ENCODE measurements around the gene LRRC74B. TPM values are rescaled to one million over a fixed set of nuclear protein-coding genes. Genes with fewer than 3 reads are reported as not detected.

LRRC74B gene
- total and polyA plus RNA-seq, 2 experiments from 2014 or later, result not detected

DNA sequence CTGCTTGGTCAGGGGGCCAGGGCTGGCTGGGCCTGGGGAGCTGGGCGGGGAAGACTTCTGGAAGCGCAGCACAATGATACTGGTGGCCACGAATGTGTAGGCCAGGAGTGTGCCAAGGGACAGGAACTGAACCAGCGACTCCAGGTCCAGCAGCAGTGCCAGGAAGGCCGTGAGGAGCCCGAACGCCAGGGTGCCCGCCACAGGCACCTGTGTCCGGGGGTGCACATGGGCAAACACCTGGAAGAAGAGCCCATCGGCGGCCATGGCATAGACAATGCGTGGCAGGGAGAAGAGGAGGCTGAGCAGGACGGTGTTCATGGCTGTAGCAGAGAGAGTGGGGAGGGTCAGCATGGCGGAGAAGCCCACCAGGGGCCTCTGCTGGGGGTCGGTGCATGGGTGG, 15.7 kb upstream of the LRRC74B start (continued):
- TF ChIP-seq, protein P1, sequence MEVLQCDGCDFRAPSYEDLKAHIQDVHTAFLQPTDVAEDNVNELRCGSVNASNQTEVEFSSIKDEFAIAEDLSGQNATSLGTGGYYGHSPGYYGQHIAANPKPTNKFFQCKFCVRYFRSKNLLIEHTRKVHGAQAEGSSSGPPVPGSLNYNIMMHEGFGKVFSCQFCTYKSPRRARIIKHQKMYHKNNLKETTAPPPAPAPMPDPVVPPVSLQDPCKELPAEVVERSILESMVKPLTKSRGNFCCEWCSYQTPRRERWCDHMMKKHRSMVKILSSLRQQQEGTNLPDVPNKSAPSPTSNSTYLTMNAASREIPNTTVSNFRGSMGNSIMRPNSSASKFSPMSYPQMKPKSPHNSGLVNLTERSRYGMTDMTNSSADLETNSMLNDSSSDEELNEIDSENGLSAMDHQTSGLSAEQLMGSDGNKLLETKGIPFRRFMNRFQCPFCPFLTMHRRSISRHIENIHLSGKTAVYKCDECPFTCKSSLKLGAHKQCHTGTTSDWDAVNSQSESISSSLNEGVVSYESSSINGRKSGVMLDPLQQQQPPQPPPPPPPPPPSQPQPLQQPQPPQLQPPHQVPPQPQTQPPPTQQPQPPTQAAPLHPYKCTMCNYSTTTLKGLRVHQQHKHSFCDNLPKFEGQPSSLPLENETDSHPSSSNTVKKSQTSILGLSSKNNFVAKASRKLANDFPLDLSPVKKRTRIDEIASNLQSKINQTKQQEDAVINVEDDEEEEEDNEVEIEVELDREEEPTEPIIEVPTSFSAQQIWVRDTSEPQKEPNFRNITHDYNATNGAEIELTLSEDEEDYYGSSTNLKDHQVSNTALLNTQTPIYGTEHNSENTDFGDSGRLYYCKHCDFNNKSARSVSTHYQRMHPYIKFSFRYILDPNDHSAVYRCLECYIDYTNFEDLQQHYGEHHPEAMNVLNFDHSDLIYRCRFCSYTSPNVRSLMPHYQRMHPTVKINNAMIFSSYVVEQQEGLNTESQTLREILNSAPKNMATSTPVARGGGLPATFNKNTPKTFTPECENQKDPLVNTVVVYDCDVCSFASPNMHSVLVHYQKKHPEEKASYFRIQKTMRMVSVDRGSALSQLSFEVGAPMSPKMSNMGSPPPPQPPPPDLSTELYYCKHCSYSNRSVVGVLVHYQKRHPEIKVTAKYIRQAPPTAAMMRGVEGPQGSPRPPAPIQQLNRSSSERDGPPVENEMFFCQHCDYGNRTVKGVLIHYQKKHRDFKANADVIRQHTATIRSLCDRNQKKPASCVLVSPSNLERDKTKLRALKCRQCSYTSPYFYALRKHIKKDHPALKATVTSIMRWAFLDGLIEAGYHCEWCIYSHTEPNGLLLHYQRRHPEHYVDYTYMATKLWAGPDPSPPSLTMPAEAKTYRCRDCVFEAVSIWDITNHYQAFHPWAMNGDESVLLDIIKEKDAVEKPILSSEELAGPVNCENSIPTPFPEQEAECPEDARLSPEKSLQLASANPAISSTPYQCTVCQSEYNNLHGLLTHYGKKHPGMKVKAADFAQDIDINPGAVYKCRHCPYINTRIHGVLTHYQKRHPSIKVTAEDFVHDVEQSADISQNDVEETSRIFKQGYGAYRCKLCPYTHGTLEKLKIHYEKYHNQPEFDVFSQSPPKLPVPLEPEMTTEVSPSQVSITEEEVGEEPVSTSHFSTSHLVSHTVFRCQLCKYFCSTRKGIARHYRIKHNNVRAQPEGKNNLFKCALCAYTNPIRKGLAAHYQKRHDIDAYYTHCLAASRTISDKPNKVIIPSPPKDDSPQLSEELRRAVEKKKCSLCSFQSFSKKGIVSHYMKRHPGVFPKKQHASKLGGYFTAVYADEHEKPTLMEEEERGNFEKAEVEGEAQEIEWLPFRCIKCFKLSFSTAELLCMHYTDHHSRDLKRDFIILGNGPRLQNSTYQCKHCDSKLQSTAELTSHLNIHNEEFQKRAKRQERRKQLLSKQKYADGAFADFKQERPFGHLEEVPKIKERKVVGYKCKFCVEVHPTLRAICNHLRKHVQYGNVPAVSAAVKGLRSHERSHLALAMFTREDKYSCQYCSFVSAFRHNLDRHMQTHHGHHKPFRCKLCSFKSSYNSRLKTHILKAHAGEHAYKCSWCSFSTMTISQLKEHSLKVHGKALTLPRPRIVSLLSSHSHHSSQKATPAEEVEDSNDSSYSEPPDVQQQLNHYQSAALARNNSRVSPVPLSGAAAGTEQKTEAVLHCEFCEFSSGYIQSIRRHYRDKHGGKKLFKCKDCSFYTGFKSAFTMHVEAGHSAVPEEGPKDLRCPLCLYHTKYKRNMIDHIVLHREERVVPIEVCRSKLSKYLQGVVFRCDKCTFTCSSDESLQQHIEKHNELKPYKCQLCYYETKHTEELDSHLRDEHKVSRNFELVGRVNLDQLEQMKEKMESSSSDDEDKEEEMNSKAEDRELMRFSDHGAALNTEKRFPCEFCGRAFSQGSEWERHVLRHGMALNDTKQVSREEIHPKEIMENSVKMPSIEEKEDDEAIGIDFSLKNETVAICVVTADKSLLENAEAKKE (CRISPR knock-in tag; IDR thresholded peaks at IDR 0.05), result no peak
- TF ChIP-seq, protein P2, sequence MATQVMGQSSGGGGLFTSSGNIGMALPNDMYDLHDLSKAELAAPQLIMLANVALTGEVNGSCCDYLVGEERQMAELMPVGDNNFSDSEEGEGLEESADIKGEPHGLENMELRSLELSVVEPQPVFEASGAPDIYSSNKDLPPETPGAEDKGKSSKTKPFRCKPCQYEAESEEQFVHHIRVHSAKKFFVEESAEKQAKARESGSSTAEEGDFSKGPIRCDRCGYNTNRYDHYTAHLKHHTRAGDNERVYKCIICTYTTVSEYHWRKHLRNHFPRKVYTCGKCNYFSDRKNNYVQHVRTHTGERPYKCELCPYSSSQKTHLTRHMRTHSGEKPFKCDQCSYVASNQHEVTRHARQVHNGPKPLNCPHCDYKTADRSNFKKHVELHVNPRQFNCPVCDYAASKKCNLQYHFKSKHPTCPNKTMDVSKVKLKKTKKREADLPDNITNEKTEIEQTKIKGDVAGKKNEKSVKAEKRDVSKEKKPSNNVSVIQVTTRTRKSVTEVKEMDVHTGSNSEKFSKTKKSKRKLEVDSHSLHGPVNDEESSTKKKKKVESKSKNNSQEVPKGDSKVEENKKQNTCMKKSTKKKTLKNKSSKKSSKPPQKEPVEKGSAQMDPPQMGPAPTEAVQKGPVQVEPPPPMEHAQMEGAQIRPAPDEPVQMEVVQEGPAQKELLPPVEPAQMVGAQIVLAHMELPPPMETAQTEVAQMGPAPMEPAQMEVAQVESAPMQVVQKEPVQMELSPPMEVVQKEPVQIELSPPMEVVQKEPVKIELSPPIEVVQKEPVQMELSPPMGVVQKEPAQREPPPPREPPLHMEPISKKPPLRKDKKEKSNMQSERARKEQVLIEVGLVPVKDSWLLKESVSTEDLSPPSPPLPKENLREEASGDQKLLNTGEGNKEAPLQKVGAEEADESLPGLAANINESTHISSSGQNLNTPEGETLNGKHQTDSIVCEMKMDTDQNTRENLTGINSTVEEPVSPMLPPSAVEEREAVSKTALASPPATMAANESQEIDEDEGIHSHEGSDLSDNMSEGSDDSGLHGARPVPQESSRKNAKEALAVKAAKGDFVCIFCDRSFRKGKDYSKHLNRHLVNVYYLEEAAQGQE (IDR thresholded peaks at IDR 0.05; ENCODE audit: unreplicated experiment), result no peak
- TF ChIP-seq JUNB (IDR thresholded peaks at IDR 0.05; ENCODE audit: unreplicated experiment), result no peak
- no peak for TF ChIP-seq NANOG (IDR thresholded peaks at IDR 0.05; ENCODE audit: borderline replicate concordance)
- no peak for TF ChIP-seq EZH2phosphoT487 (IDR thresholded peaks at IDR 0.05; ENCODE audit: unreplicated experiment)
